Measurements from ENCODE around the gene ZNF771. TPM values are rescaled to one million over a fixed set of nuclear protein-coding genes. Genes with fewer than 3 reads are reported as not detected.

ZNF771 gene
- total RNA-seq, 6 donors from 2014 or later, result 5.2 to 12.3 (median 7.2) TPM

DNA sequence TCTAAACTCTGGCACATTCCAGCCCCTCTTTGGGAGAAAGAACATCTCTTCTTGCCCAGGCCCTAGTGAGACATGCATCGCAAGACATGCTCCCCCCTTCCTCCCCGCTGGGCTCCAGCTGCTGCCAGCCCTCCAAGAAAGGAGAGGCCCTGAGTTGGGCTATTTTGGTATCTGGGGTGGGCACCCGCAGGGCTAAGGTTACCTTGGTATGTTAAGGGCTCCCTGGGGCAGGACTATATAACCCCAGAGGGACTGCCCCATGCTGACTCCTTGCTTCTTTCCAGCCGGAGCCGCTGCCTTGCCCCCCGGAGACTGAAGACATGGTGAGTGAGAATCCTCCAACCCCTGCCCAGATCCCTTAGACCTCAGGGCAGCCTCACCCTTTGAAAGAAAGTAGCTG is 32.9 kb upstream of the ZNF771 start, which contains the start of gene MYL11:
TSS of gene MYL11 (plus strand) at position 265 of the 400 bp plus-strand sequence. CDS start at position 321, 56 bp downstream.
- no peak for TF ChIP-seq POLR2AphosphoS5 (IDR thresholded peaks at IDR 0.05)
- TF ChIP-seq, protein P1, sequence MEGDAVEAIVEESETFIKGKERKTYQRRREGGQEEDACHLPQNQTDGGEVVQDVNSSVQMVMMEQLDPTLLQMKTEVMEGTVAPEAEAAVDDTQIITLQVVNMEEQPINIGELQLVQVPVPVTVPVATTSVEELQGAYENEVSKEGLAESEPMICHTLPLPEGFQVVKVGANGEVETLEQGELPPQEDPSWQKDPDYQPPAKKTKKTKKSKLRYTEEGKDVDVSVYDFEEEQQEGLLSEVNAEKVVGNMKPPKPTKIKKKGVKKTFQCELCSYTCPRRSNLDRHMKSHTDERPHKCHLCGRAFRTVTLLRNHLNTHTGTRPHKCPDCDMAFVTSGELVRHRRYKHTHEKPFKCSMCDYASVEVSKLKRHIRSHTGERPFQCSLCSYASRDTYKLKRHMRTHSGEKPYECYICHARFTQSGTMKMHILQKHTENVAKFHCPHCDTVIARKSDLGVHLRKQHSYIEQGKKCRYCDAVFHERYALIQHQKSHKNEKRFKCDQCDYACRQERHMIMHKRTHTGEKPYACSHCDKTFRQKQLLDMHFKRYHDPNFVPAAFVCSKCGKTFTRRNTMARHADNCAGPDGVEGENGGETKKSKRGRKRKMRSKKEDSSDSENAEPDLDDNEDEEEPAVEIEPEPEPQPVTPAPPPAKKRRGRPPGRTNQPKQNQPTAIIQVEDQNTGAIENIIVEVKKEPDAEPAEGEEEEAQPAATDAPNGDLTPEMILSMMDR (IDR thresholded peaks at IDR 0.05), result no peak
- no peak for TF ChIP-seq EP300 (IDR thresholded peaks at IDR 0.05)
- no peak for TF ChIP-seq POLR2A (IDR thresholded peaks at IDR 0.05)
- no peaks in the 10 kb centered on the region for H3K9me3 ChIP-seq
- no peaks in the 10 kb centered on the region for H3K36me3 ChIP-seq
- ATAC-seq (ENCODE audit: low FRiP score in 2 of 2) (no peak), DNase-seq (no peak)
- H3K4me3 ChIP-seq, result no peak within 1 kb of the TSS
- H3K4me1 ChIP-seq, result peaks cover 19 to 26% (median 23%) of the 10 kb centered on the region in 4 donors
- no peak within 1 kb of the TSS for H3K27ac ChIP-seq
- no peaks in the 10 kb centered on the region for H3K27me3 ChIP-seq
- 91 to 92% methylated on average over 6 of the region's 6 CpGs for WGBS, 2 donors

DNA sequence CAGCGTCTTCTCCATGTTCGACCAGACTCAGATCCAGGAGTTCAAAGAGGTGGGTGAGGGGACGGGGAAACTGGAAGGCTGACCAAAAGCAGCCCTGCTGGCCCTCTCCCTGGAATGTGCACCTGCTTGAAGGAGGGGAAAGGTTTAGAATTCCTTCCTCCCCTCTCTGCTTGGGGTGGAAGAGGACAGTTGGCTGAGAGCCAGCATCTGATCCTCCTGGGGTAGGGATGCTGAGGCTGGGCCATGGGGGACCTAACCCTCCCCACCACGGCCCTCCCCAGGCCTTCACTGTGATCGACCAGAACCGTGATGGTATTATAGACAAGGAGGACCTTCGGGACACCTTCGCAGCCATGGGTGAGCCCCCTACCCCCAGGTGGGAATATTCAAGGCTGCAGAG is 31.5 kb upstream of the ZNF771 start:
- 89 to 94% methylated on average over 8 of the region's 8 CpGs for WGBS, 2 donors
- TF ChIP-seq, protein P1 (IDR thresholded peaks at IDR 0.05), result no peak
- TF ChIP-seq POLR2A (IDR thresholded peaks at IDR 0.05) (no peak), POLR2AphosphoS5 (IDR thresholded peaks at IDR 0.05) (no peak), EP300 (IDR thresholded peaks at IDR 0.05) (no peak)
- Histone ChIP-seq H3K36me3 (no peaks in the 10 kb centered on the region), H3K27ac (peak overlapping the region in 1 of 4 donors; percentile 100), H3K9me3 (no peaks in the 10 kb centered on the region), H3K4me3 (no peak overlapping the region), H3K4me1 (peaks cover 19 to 26% (median 23%) of the 10 kb centered on the region in 4 donors), H3K27me3 (no peaks in the 10 kb centered on the region)
- ATAC-seq (ENCODE audit: low FRiP score in 2 of 2) (no peak), DNase-seq (no peak)

DNA sequence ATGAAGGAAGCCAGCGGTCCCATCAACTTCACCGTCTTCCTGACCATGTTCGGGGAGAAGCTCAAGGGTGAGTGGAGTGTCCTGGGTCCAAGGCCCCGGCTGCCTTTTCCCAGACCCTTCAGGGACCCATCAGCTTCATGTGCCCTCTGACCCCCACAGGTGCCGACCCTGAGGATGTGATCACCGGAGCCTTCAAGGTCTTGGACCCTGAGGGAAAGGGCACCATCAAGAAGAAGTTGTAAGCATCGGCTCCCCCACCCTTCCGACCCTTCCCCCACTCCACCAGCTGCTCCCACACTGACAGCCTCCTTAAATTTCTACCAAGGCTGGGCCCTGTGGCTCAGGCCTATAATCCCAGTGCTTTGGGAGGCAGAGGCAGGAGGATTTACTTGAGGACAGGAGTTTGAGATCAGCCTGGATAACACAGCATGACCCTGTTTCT is 30.9 kb upstream of the ZNF771 start:
- 92 to 97% methylated on average over 5 to 8 of the region's 8 CpGs for WGBS, 2 donors
- Histone ChIP-seq H3K27me3 (no peaks in the 10 kb centered on the region), H3K4me3 (no peak overlapping the region), H3K27ac (peak overlapping the region; percentile 97 to 100 (median 100)), H3K9me3 (no peaks in the 10 kb centered on the region), H3K4me1 (peaks cover 14 to 21% (median 19%) of the 10 kb centered on the region in 4 donors), H3K36me3 (no peaks in the 10 kb centered on the region)
- ATAC-seq (ENCODE audit: low FRiP score in 2 of 2) (no peak), DNase-seq (no peak)
- no peak for TF ChIP-seq POLR2AphosphoS5 (IDR thresholded peaks at IDR 0.05)
- no peak for TF ChIP-seq POLR2A (IDR thresholded peaks at IDR 0.05)
- no peak for TF ChIP-seq EP300 (IDR thresholded peaks at IDR 0.05)
- TF ChIP-seq, protein P1 (IDR thresholded peaks at IDR 0.05), result no peak

DNA sequence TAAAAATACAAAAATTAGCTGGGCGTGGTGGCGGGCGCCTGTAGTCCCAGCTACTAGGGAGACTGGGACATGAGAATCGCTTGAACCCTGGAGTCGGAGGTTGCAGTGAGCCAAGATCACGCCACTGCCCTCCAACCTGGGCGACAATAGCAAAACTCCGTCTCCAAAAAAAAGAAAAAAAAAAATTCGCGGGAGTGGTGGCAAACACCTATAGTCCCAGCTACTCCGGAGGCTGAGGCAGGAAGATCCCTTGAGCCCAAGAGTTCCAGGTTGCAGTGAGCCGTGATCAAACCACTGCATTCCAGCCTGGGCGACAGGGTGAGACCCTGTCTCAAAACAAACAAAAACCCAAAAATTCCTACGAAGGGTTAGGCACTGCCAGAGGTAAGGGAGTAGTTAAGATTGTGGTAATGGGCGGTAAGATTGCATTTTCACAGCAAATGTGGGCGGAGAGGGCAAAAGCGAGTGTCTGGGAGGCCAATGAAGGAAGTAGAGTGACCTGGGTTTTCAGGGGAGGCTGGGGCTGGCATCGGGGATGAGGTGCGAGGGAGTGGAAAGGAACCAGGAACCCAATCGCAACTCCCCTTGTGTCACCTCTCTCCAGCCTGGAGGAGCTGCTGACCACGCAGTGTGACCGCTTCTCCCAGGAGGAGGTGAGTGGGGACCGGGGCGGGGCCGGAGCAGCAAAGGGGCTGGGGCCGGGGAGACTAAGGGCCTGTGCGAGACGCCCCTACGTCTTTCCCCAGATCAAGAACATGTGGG is 30.2 kb upstream of the ZNF771 start:
- Histone ChIP-seq H3K27ac (peak overlapping the region; percentile 97 to 100 (median 100)), H3K4me3 (peak overlapping the region in 3 of 4 donors; percentile 73 to 74 (median 73)), H3K4me1 (peaks cover 13 to 19% (median 17%) of the 10 kb centered on the region in 4 donors), H3K27me3 (no peaks in the 10 kb centered on the region), H3K9me3 (no peaks in the 10 kb centered on the region), H3K36me3 (no peaks in the 10 kb centered on the region)
- 33 to 48% methylated on average over 19 to 29 of the region's 29 CpGs for WGBS, 2 donors
- ATAC-seq (ENCODE audit: low FRiP score in 2 of 2) (no peak), DNase-seq (no peak)
- no peak for TF ChIP-seq EP300 (IDR thresholded peaks at IDR 0.05)
- no peak for TF ChIP-seq POLR2AphosphoS5 (IDR thresholded peaks at IDR 0.05)
- TF ChIP-seq, protein P1 (IDR thresholded peaks at IDR 0.05), result no peak
- no peak for TF ChIP-seq POLR2A (IDR thresholded peaks at IDR 0.05)
